H9 (cell line): Measurements from ENCODE around the gene MED31. TPM values are rescaled to one million over a fixed set of nuclear protein-coding genes. Genes with fewer than 3 reads are reported as not detected.

Experiments
- DNase-seq: peaks from one replicate; pipeline ENCODE4 v3.0.0-alpha.2; 2017
- H2AFZ ChIP-seq: one replicate; pipeline ENCODE4 v1.6.1; 2013; ENCODE audit warnings: mild to moderate bottlenecking, low read length, control low read depth, moderate library complexity
- H2AK5ac ChIP-seq: 2 replicates; pipeline ENCODE4 v1.6.1; 2013; ENCODE audit warnings: low read length, control low read depth, mixed read lengths; ENCODE audit not compliant: insufficient read length
- H2BK120ac ChIP-seq: one replicate; pipeline ENCODE4 v1.6.1; 2013; ENCODE audit warnings: low read depth, mild to moderate bottlenecking, low read length, control low read depth, inconsistent platforms; ENCODE audit not compliant: poor library complexity, severe bottlenecking
- H2BK12ac ChIP-seq: 2 replicates; pipeline ENCODE4 v1.6.1; 2013; ENCODE audit warnings: low read length, control low read depth, mixed read lengths, low read depth; ENCODE audit not compliant: insufficient read length
- H2BK15ac ChIP-seq: 2 replicates; pipeline ENCODE4 v1.6.1; 2013; ENCODE audit warnings: low read depth, low read length, control low read depth
- H2BK20ac ChIP-seq: one replicate; pipeline ENCODE4 v1.6.1; 2013; ENCODE audit warnings: low read depth, mild to moderate bottlenecking, low read length, control low read depth, inconsistent platforms; ENCODE audit not compliant: poor library complexity, severe bottlenecking
- H2BK5ac ChIP-seq: 2 replicates; pipeline ENCODE4 v1.6.1; 2013; ENCODE audit warnings: low read length, control low read depth, mixed read lengths; ENCODE audit not compliant: insufficient read length
- H3K14ac ChIP-seq: 2 replicates; pipeline ENCODE4 v1.6.1; 2013; ENCODE audit warnings: low read length, control low read depth; ENCODE audit not compliant: insufficient read depth
- H3K18ac ChIP-seq: 2 replicates; pipeline ENCODE4 v1.6.1; 2013; ENCODE audit warnings: low read depth, mild to moderate bottlenecking, mixed read lengths, low read length, control low read depth; ENCODE audit not compliant: insufficient read length
- H3K23ac ChIP-seq: 2 replicates; pipeline ENCODE4 v1.6.1; 2013; ENCODE audit warnings: low read length, control low read depth, mixed read lengths, low read depth; ENCODE audit not compliant: insufficient read length
- H3K23me2 ChIP-seq: 2 replicates; pipeline ENCODE4 v1.6.1; 2013; ENCODE audit warnings: low read depth, mild to moderate bottlenecking, mixed read lengths, low read length, control low read depth; ENCODE audit not compliant: insufficient read length, poor library complexity, severe bottlenecking
- H3K27ac ChIP-seq: 2 replicates; pipeline ENCODE4 v1.5.1; 2013; ENCODE audit warnings: low read length, control low read depth, mixed read lengths, low read depth; ENCODE audit not compliant: insufficient read length
- H3K27me3 ChIP-seq: 2 replicates; pipeline ENCODE4 v1.6.1; 2013; ENCODE audit warnings: low read length, control low read depth, inconsistent platforms; ENCODE audit not compliant: insufficient read depth
- H3K4ac ChIP-seq: 2 replicates; pipeline ENCODE4 v1.6.1; 2013; ENCODE audit warnings: low read depth, mild to moderate bottlenecking, control low read depth, inconsistent platforms, low read length, moderate library complexity
- H3K4me1 ChIP-seq: 2 replicates; pipeline ENCODE4 v1.6.1; 2013; ENCODE audit warnings: low read length, control low read depth, inconsistent platforms; ENCODE audit not compliant: insufficient read depth
- H3K4me2 ChIP-seq: 2 replicates; pipeline ENCODE4 v1.6.1; 2013; ENCODE audit warnings: low read length, control low read depth, mixed read lengths; ENCODE audit not compliant: insufficient read length, insufficient read depth
- H3K56ac ChIP-seq: 2 replicates; pipeline ENCODE4 v1.6.1; 2013; ENCODE audit warnings: low read depth, mild to moderate bottlenecking, mixed read lengths, low read length, control low read depth; ENCODE audit not compliant: insufficient read length
- H3K79me1 ChIP-seq: 2 replicates; pipeline ENCODE4 v1.6.1; 2013; ENCODE audit warnings: low read depth, mild to moderate bottlenecking, moderate library complexity, low read length, control low read depth, inconsistent platforms; ENCODE audit not compliant: insufficient read depth, poor library complexity, severe bottlenecking
- H3K79me2 ChIP-seq: 2 replicates; pipeline ENCODE4 v1.6.1; 2013; ENCODE audit warnings: low read length, control low read depth, inconsistent platforms; ENCODE audit not compliant: insufficient read depth
- H3K9ac ChIP-seq: 2 replicates; pipeline ENCODE4 v1.6.1; 2013; ENCODE audit warnings: low read length, control low read depth, mixed read lengths; ENCODE audit not compliant: insufficient read length; ENCODE audit errors: extremely low read depth
- H3K9me3 ChIP-seq: one replicate; pipeline ENCODE4 v1.6.1; 2013; ENCODE audit warnings: low read depth, low read length, inconsistent platforms; ENCODE audit not compliant: control insufficient read depth
- H3T11ph ChIP-seq: one replicate; pipeline ENCODE4 v1.6.1; 2013; ENCODE audit warnings: mild to moderate bottlenecking, low read length, control low read depth, inconsistent platforms
- H4K20me1 ChIP-seq: one replicate; pipeline ENCODE4 v1.6.1; 2013; ENCODE audit not compliant: control insufficient read depth, insufficient read length, insufficient read depth
- H4K5ac ChIP-seq: 2 replicates; pipeline ENCODE4 v1.6.1; 2013; ENCODE audit warnings: low read depth, mild to moderate bottlenecking, mixed read lengths, low read length, control low read depth; ENCODE audit not compliant: insufficient read length
- H4K8ac ChIP-seq: replicated peaks from 2 replicates; pipeline ENCODE4 v1.6.1; 2013; ENCODE audit warnings: low read length, control low read depth, mixed read lengths, low read depth; ENCODE audit not compliant: insufficient read length
- H4K91ac ChIP-seq: 2 replicates; pipeline ENCODE4 v1.6.1; 2013; ENCODE audit warnings: low read depth, mild to moderate bottlenecking, moderate library complexity, mixed read lengths, low read length, control low read depth; ENCODE audit not compliant: insufficient read length
- H3K27ac Mint-ChIP-seq, 3 experiments: 2 replicates in 2 of 3; 3 replicates in 1 of 3; pipeline ENCODE4 v1.8.0; 2020 to 2021; ENCODE audit warnings: mixed read lengths in 3 of 3, mild to moderate bottlenecking in 1 of 3, moderate library complexity in 1 of 3
- H3K27me3 Mint-ChIP-seq: 2 replicates; pipeline ENCODE4 v1.8.0; 2021; ENCODE audit warnings: low read depth, mild to moderate bottlenecking, moderate library complexity, mixed read lengths
- H3K36me3 Mint-ChIP-seq, 3 experiments: 2 replicates in 2 of 3; 3 replicates in 1 of 3; pipeline ENCODE4 v1.8.0; 2020 to 2021; ENCODE audit warnings: low read depth in 3 of 3, mixed read lengths in 3 of 3; ENCODE audit not compliant: insufficient read depth in 1 of 3
- H3K4me1 Mint-ChIP-seq, 2 experiments: 2 replicates each; pipeline ENCODE4 v1.8.0; 2020; ENCODE audit warnings: mixed read lengths in 2 of 2
- H3K4me3 Mint-ChIP-seq, 2 experiments: 2 replicates in 1 of 2; 3 replicates in 1 of 2; pipeline ENCODE4 v1.8.0; 2020 to 2021; ENCODE audit warnings: mild to moderate bottlenecking in 2 of 2, mixed read lengths in 2 of 2, moderate library complexity in 1 of 2
- H3K9me3 Mint-ChIP-seq, 2 experiments: 2 replicates in 1 of 2; 3 replicates in 1 of 2; pipeline ENCODE4 v1.8.0; 2020; ENCODE audit warnings: mild to moderate bottlenecking in 2 of 2, mixed read lengths in 2 of 2, moderate library complexity in 1 of 2
- WGBS: extraction: QIAGEN DNeasy Blood & Tissue Kit; methylation state at CpG from one replicate; pipeline ENCODE4 v1.1.7; 2013; ENCODE audit warnings: missing lambda C conversion rate, low lambda C conversion rate, mixed read lengths; ENCODE audit not compliant: insufficient read length; ENCODE audit errors: extremely low coverage; 5-methylcytosine and 5-hydroxymethylcytosine counted together
- total RNA-seq: library from RNA; stranded (reverse); gene quantifications from 2 replicates; pipeline ENCODE4 v1.2.1, GENCODE V29; 2021
- TF ChIP-seq, protein P1 (sequence below): fragments of 200-600 bp; sonication (generic); conservative IDR thresholded peaks from 3 replicates; pipeline ENCODE4 v1.8.0; 2021; ENCODE audit warnings: antibody characterized with exemption, mild to moderate bottlenecking

Gene MED31
- total RNA-seq, 1 experiment from 2014 or later = 11.8 TPM

DNA sequence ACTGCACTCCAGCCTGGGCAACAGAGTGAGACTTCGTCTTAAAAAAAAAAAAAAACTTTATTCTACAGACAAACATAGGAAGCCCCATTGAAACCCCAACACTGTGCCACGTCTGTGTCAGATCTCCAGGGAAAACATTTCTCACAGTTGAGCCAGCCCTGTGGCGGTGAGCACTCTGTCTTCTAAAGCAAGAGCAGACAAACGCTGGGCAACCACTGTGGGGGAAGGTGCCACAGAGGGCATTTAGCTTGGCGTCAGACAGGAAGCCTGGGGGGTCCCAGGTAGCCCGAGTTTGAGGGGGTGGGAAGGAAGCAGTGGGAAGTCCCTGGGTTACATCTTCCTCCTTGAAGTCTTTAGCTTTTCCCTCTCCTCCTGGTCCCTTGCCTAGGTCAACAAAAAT, 16.1 kb upstream of the MED31 start:
- TF ChIP-seq, protein P1, sequence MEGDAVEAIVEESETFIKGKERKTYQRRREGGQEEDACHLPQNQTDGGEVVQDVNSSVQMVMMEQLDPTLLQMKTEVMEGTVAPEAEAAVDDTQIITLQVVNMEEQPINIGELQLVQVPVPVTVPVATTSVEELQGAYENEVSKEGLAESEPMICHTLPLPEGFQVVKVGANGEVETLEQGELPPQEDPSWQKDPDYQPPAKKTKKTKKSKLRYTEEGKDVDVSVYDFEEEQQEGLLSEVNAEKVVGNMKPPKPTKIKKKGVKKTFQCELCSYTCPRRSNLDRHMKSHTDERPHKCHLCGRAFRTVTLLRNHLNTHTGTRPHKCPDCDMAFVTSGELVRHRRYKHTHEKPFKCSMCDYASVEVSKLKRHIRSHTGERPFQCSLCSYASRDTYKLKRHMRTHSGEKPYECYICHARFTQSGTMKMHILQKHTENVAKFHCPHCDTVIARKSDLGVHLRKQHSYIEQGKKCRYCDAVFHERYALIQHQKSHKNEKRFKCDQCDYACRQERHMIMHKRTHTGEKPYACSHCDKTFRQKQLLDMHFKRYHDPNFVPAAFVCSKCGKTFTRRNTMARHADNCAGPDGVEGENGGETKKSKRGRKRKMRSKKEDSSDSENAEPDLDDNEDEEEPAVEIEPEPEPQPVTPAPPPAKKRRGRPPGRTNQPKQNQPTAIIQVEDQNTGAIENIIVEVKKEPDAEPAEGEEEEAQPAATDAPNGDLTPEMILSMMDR = no peak
- no peak overlapping the region for H3K56ac ChIP-seq
- no peak overlapping the region for H3T11ph ChIP-seq
- no peak overlapping the region for H2BK5ac ChIP-seq
- no peak overlapping the region for H3K18ac ChIP-seq
- no peak overlapping the region for H3K4ac ChIP-seq
- no peak overlapping the region for H2AK5ac ChIP-seq
- Mint-ChIP-seq H3K4me1 (peaks cover 0 to 4% of the 10 kb centered on the region in 2 experiments; a peak in 1 of 4 replicates), H3K9me3 (no peaks in the 10 kb centered on the region), H3K36me3 (no peaks in the 10 kb centered on the region), H3K4me3 (no peak overlapping the region), H3K27ac (no peak overlapping the region), H3K27me3 (peaks cover 53% of the 10 kb centered on the region)
- H3K4me1 ChIP-seq = no peaks in the 10 kb centered on the region
- no peak overlapping the region for H2BK15ac ChIP-seq
- H4K5ac ChIP-seq = no peak overlapping the region
- H3K23ac ChIP-seq = no peak overlapping the region
- H3K79me1 ChIP-seq = no peaks in the 10 kb centered on the region
- H2AFZ ChIP-seq = no peak overlapping the region
- H4K8ac ChIP-seq = no peak overlapping the region
- no peaks in the 10 kb centered on the region for H3K79me2 ChIP-seq
- no peak overlapping the region for H2BK20ac ChIP-seq
- H3K4me2 ChIP-seq = no peak overlapping the region
- no peak overlapping the region for H3K9ac ChIP-seq
- H4K20me1 ChIP-seq = no peaks in the 10 kb centered on the region
- DNase-seq = peak; percentile 18
- no peak overlapping the region for H2BK120ac ChIP-seq
- H3K27ac ChIP-seq = no peak overlapping the region
- no CpG with 5 or more reads among the region's 6 CpGs for WGBS
- no peaks in the 10 kb centered on the region for H3K9me3 ChIP-seq
- no peak overlapping the region for H3K14ac ChIP-seq
- no peak overlapping the region for H4K91ac ChIP-seq
- H3K23me2 ChIP-seq = no peaks in the 10 kb centered on the region
- H2BK12ac ChIP-seq = no peak overlapping the region
- H3K27me3 ChIP-seq = peaks cover 4% of the 10 kb centered on the region
